Measurements from ENCODE around the gene PRICKLE1.

DNA sequence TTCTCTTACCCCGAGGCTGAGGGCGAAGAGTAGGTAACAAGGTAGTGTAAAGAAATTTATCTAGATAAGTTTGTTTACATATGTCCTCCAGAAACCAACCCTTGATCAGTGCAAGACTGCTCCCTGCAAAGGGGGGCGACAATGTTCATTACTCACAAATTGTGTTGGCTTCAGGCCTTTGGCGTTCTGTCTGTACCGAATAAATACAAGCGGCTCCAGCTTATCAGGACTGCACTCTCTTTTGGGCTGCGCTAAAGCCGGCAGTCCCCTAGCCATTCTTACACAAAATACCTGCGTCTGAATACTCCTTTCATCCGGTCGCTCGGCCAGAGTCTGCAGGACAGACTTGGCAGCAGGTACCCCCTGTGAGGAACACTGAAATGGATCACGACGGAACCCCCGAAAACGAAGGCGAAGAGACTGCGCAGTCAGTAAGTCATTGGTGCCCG, 147.2 kb downstream of the PRICKLE1 start:
- TF ChIP-seq, protein P1, sequence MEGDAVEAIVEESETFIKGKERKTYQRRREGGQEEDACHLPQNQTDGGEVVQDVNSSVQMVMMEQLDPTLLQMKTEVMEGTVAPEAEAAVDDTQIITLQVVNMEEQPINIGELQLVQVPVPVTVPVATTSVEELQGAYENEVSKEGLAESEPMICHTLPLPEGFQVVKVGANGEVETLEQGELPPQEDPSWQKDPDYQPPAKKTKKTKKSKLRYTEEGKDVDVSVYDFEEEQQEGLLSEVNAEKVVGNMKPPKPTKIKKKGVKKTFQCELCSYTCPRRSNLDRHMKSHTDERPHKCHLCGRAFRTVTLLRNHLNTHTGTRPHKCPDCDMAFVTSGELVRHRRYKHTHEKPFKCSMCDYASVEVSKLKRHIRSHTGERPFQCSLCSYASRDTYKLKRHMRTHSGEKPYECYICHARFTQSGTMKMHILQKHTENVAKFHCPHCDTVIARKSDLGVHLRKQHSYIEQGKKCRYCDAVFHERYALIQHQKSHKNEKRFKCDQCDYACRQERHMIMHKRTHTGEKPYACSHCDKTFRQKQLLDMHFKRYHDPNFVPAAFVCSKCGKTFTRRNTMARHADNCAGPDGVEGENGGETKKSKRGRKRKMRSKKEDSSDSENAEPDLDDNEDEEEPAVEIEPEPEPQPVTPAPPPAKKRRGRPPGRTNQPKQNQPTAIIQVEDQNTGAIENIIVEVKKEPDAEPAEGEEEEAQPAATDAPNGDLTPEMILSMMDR (conservative IDR thresholded peaks at IDR 0.05): no peak
- TF ChIP-seq EZH2 (IDR thresholded peaks at IDR 0.05; ENCODE audit: low read depth): no peak

Measured in PC-9 (cell line).